Type B pancreatic cell (in vitro differentiated cells): ENCODE data around the gene RBMY1B. TPM values are rescaled to one million over a fixed set of nuclear protein-coding genes. Genes with fewer than 3 reads are reported as not detected.
"Not testable (repeated sequence)": the region's sequence is repeated elsewhere in the genome, so short reads cannot be mapped to it uniquely, and the experiment has no call there.

Experiments
- DNase-seq: peaks from one replicate; pipeline ENCODE4 v3.0.0; 2021; ENCODE audit warnings: mixed read lengths; ENCODE audit not compliant: unreplicated experiment; ENCODE audit errors: extremely low spot score
- H3K27ac Mint-ChIP-seq: 2 replicates; pipeline ENCODE4 v1.8.0; 2021; ENCODE audit warnings: mild to moderate bottlenecking, mixed read lengths
- H3K27me3 Mint-ChIP-seq: 2 replicates; pipeline ENCODE4 v1.8.0; 2021; ENCODE audit warnings: mixed read lengths
- H3K36me3 Mint-ChIP-seq: 2 replicates; pipeline ENCODE4 v1.8.0; 2021; ENCODE audit warnings: mixed read lengths
- H3K4me1 Mint-ChIP-seq: one replicate; pipeline ENCODE4 v1.8.0; 2021; ENCODE audit warnings: mixed read lengths; ENCODE audit not compliant: unreplicated experiment
- H3K4me3 Mint-ChIP-seq: 2 replicates; pipeline ENCODE4 v1.8.0; 2021; ENCODE audit warnings: mild to moderate bottlenecking, mixed read lengths
- H3K9me3 Mint-ChIP-seq: 2 replicates; pipeline ENCODE4 v1.8.0; 2021; ENCODE audit warnings: mixed read lengths
- CTCF ChIP-seq: fragments of 200-600 bp; sonication (generic); conservative IDR thresholded peaks from 2 replicates; pipeline ENCODE4 v1.5.0; 2021; ENCODE audit warnings: antibody characterized with exemption, mild to moderate bottlenecking
- long read RNA-seq: library from polyadenylated mRNA; unstranded; transcript quantifications from one replicate; pipeline ENCODE4 v2.0.0, GENCODE V29; 2020
- total RNA-seq: library from RNA; stranded (reverse); gene quantifications from 2 replicates; pipeline ENCODE4 v1.2.1, GENCODE V29; 2021; ENCODE audit warnings: low replicate concordance

Gene RBMY1B
- total RNA-seq, result not detected in 2 replicates
- long read RNA-seq, result 0 reads

GRCh38 chrY:21511038-21511437 lies at the start of gene RBMY1B:
TSS of gene RBMY1B (plus strand) at chrY:21511338. CDS start at chrY:21513351, 2,013 bp downstream.
- not testable (repeated sequence) for H3K27ac Mint-ChIP-seq, H3K27me3 Mint-ChIP-seq, DNase-seq, H3K36me3 Mint-ChIP-seq, H3K4me3 Mint-ChIP-seq, H3K9me3 Mint-ChIP-seq, H3K4me1 Mint-ChIP-seq

- H3K36me3 Mint-ChIP-seq, H3K4me1 Mint-ChIP-seq, H3K4me3 Mint-ChIP-seq, H3K27ac Mint-ChIP-seq, H3K9me3 Mint-ChIP-seq, H3K27me3 Mint-ChIP-seq, DNase-seq: not testable (repeated sequence)
Measured at GRCh38 chrY:21462915-21463314, 48.2 kb upstream of the RBMY1B start.

- DNase-seq, result no peak
- H3K27me3 Mint-ChIP-seq, result no peaks in the 10 kb centered on the region
- H3K9me3 Mint-ChIP-seq, result no peaks in the 10 kb centered on the region
- H3K36me3 Mint-ChIP-seq, result no peaks in the 10 kb centered on the region
- no peak overlapping the region for H3K4me3 Mint-ChIP-seq
- H3K27ac Mint-ChIP-seq, result no peak overlapping the region
- no peak for TF ChIP-seq CTCF
- H3K4me1 Mint-ChIP-seq, result no peaks in the 10 kb centered on the region
Measured at GRCh38 chrY:21482967-21483366, 28.2 kb upstream of the RBMY1B start.

- H3K27me3 Mint-ChIP-seq, H3K9me3 Mint-ChIP-seq, H3K4me3 Mint-ChIP-seq, DNase-seq, H3K36me3 Mint-ChIP-seq, H3K27ac Mint-ChIP-seq, H3K4me1 Mint-ChIP-seq: not testable (repeated sequence)
Measured at GRCh38 chrY:21534579-21534978, 23.4 kb downstream of the RBMY1B start, which contains the start of gene RBMY1A1. TSS of gene RBMY1A1 (plus strand) at chrY:21534879. CDS start at chrY:21536892, 2,013 bp downstream.

- H3K27ac Mint-ChIP-seq, DNase-seq, H3K4me3 Mint-ChIP-seq, H3K27me3 Mint-ChIP-seq, H3K36me3 Mint-ChIP-seq, H3K9me3 Mint-ChIP-seq, H3K4me1 Mint-ChIP-seq: not testable (repeated sequence)
Measured at GRCh38 chrY:21559316-21559984, 48.3 kb downstream of the RBMY1B start.

Other genes starting within 250 kb of the RBMY1B start
- not detected in 2 replicates for gene RBMY1A1, start 23.5 kb downstream of the RBMY1B start, total RNA-seq